Activated naive CD8-positive, alpha-beta T cell (primary cell): ENCODE results near the gene GPR155.
A peak's percentile ranks its signal among the peaks of the same experiment; 100 is the strongest.

ENCODE experiments used
- H3K27ac Mint-ChIP-seq: one replicate; pipeline ENCODE4 v1.8.0; 2021; ENCODE audit warnings: mixed read lengths
- H3K27me3 Mint-ChIP-seq: one replicate; pipeline ENCODE4 v1.8.0; 2021; ENCODE audit warnings: mixed read lengths
- H3K36me3 Mint-ChIP-seq: one replicate; pipeline ENCODE4 v1.8.0; 2021; ENCODE audit warnings: mixed read lengths
- H3K4me1 Mint-ChIP-seq: one replicate; pipeline ENCODE4 v1.8.0; 2021; ENCODE audit warnings: low read depth, mixed read lengths
- H3K4me3 Mint-ChIP-seq: one replicate; pipeline ENCODE4 v1.8.0; 2021; ENCODE audit warnings: mild to moderate bottlenecking, mixed read lengths
- H3K9me3 Mint-ChIP-seq: one replicate; pipeline ENCODE4 v1.8.0; 2021; ENCODE audit warnings: low read depth, mixed read lengths

The GPR155 gene

DNA sequence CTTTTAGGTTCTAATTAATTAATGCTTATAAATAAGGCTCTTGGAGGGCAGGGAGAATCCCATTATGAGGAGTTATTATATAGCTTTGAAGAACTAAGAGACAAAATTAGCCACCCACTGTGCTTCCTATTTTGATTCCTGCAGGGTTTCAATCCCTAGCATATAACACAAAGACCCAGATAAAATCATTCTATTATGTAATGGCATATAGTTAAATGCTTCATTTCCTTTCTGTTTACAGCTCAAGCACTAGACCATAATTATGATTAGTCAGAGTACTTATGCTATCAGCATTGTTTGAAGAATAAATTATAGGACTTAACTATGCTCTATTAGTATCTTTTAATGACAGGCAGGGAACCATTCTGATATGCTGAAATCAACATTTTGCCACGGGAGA lies 9.1 kb downstream of the GPR155 start:
- Mint-ChIP-seq H3K4me3 (no peak overlapping the region), H3K36me3 (peaks cover 11% of the 10 kb centered on the region), H3K4me1 (peaks cover 41% of the 10 kb centered on the region), H3K27ac (no peak overlapping the region), H3K9me3 (no peaks in the 10 kb centered on the region), H3K27me3 (no peaks in the 10 kb centered on the region)

- Mint-ChIP-seq H3K27ac (peak overlapping the region; percentile 75), H3K4me3 (no peak overlapping the region), H3K36me3 (peaks cover 6% of the 10 kb centered on the region), H3K4me1 (peaks cover 26% of the 10 kb centered on the region), H3K9me3 (no peaks in the 10 kb centered on the region), H3K27me3 (no peaks in the 10 kb centered on the region)
Measured at GRCh38 chr2:174473796-174474195, 13.0 kb downstream of the GPR155 start.

GRCh38 chr2:174465327-174465726 lies 21.5 kb downstream of the GPR155 start:
- H3K27ac Mint-ChIP-seq: no peak overlapping the region

GRCh38 chr2:174461221-174461620 lies 25.6 kb downstream of the GPR155 start:
- peaks cover 3% of the 10 kb centered on the region for H3K36me3 Mint-ChIP-seq
- H3K27me3 Mint-ChIP-seq: no peaks in the 10 kb centered on the region
- no peaks in the 10 kb centered on the region for H3K9me3 Mint-ChIP-seq

More at GRCh38 chr2:174465327-174465726, 21.5 kb downstream of the GPR155 start:
- Mint-ChIP-seq H3K36me3 (peaks cover 2% of the 10 kb centered on the region), H3K4me1 (peaks cover 2% of the 10 kb centered on the region), H3K27me3 (no peaks in the 10 kb centered on the region), H3K9me3 (no peaks in the 10 kb centered on the region), H3K4me3 (no peak overlapping the region)

DNA sequence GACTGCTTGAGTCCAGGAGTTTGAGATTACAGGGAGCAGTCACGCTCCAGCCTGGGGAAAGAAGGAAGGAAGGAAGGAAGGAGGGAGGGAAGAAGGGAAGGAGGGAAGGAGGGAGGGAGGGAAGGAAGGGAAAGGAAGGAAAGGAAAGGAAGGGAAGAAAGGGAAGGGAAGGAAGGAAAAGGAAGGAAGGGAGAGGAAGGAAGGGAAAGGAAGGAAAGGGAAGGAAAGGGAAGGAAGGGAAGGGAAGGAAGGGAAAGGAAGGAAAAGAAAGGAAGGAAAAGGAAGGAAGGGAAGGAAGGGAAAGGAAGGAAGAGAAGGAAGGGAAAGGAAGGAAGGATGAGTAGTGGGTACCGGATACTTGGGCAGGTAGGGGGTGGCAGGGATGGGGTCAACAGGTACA lies 32.3 kb downstream of the GPR155 start:
- H3K27me3 Mint-ChIP-seq: no peaks in the 10 kb centered on the region
- H3K36me3 Mint-ChIP-seq: peaks cover 11% of the 10 kb centered on the region
- H3K4me1 Mint-ChIP-seq: peaks cover 12% of the 10 kb centered on the region
- H3K4me3 Mint-ChIP-seq: no peak overlapping the region
- H3K27ac Mint-ChIP-seq: no peak overlapping the region
- no peaks in the 10 kb centered on the region for H3K9me3 Mint-ChIP-seq

More at GRCh38 chr2:174461221-174461620, 25.6 kb downstream of the GPR155 start:
- H3K27ac Mint-ChIP-seq: no peak overlapping the region
- no peak overlapping the region for H3K4me3 Mint-ChIP-seq
- H3K4me1 Mint-ChIP-seq: peaks cover 2% of the 10 kb centered on the region

- Mint-ChIP-seq H3K27me3 (no peaks in the 10 kb centered on the region), H3K9me3 (no peaks in the 10 kb centered on the region), H3K36me3 (peaks cover 12% of the 10 kb centered on the region), H3K4me1 (peaks cover 12% of the 10 kb centered on the region), H3K27ac (peak overlapping the region; percentile 0), H3K4me3 (no peak overlapping the region)
Measured at GRCh38 chr2:174450021-174450816, 36.6 kb downstream of the GPR155 start.

DNA sequence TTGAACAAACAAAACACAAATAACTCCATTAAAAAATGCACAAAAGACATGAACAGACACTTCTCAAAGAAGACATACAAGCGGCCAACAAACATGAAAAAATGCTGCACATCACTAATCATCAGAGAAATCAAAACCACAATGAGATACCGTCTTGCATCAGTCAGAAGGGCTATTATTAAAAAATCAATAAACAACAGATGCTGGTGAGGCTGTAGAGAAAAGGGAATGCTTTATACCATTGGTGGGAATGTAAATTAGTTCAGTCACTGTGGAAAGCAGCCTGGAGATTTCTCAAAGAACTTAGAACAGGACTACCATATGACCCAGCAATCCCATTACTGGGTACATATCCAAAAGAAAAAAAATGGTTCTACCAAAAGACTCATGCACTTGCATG lies 37.8 kb downstream of the GPR155 start:
- H3K27me3 Mint-ChIP-seq: no peaks in the 10 kb centered on the region
- H3K4me1 Mint-ChIP-seq: peaks cover 12% of the 10 kb centered on the region
- H3K27ac Mint-ChIP-seq: no peak overlapping the region
- H3K4me3 Mint-ChIP-seq: no peak overlapping the region
- H3K36me3 Mint-ChIP-seq: peaks cover 16% of the 10 kb centered on the region
- H3K9me3 Mint-ChIP-seq: no peaks in the 10 kb centered on the region

GRCh38 chr2:174446531-174446930 lies 40.3 kb downstream of the GPR155 start:
- H3K27me3 Mint-ChIP-seq: no peaks in the 10 kb centered on the region
- peaks cover 9% of the 10 kb centered on the region for H3K4me1 Mint-ChIP-seq
- no peak overlapping the region for H3K27ac Mint-ChIP-seq
- no peak overlapping the region for H3K4me3 Mint-ChIP-seq
- no peaks in the 10 kb centered on the region for H3K9me3 Mint-ChIP-seq
- H3K36me3 Mint-ChIP-seq: peaks cover 11% of the 10 kb centered on the region

GRCh38 chr2:174445248-174445647 lies 41.6 kb downstream of the GPR155 start:
- Mint-ChIP-seq H3K27ac (no peak overlapping the region), H3K36me3 (peaks cover 11% of the 10 kb centered on the region)

DNA sequence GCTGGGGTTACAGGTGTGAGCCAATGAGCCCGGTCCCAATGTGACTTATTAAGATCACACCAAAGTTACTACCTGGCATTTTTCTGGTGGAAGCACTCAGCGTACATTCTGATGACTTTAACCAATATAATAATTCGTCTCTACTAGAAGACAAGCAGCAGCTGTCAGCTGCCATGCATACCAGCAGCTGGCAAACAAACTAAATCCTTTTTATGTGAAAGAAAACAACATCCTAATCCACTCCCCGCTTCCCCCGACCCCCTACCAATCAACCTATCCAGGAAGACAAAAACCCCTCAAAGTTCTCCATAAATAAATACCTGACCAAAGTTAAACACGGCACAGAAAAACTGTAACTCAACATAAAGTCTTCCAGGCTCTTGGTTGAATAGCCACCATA lies 42.1 kb downstream of the GPR155 start:
- H3K27ac Mint-ChIP-seq: no peak overlapping the region

More at GRCh38 chr2:174445248-174445647, 41.6 kb downstream of the GPR155 start:
- Mint-ChIP-seq H3K27me3 (no peaks in the 10 kb centered on the region), H3K4me1 (peaks cover 4% of the 10 kb centered on the region), H3K4me3 (no peak overlapping the region), H3K9me3 (no peaks in the 10 kb centered on the region)

DNA sequence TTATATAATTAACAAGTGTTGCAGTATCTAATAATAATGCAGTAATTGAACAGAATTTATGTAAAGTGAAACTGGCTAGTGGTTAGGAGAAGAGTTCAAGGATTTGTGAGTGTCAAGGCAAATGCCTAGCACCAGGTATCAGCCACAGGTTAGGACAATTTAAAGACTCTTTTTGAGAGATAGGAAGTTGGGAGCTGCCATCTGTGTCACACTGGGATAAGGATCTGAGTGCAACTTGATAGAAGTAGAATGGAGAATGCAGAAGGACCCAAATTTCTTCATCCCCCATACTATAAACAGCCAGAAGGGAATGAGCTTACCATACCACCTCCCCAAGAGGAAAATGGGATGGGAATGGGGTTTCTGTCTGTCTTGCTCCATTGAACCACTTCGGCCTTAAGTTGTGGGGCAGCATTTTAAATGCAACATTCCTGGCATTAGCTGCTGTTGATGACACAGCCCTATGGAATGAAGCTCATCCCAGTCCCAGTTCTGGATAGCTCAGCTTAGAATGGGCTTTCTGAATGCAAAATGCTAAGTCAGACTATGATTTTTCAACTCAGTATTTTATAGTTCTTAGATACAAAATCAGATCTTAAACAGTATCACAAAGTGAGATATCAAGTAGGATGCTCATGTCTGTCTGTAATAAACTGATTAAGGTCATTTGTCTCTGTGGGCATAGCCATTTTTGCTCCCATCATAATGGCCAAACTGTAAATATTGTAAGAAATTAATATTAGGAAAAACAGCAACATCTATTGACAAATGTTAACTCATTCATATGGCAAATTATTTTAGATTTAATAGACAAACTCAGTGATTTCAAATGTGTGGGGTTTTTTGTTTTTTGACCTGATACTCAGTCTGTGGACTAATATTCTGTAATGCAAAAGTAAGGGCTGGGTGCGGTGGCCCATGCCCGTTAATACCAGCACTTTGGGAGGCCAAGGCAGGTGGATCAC lies 44.0 kb downstream of the GPR155 start:
- Mint-ChIP-seq H3K27me3 (no peaks in the 10 kb centered on the region), H3K4me3 (no peak overlapping the region), H3K36me3 (peaks cover 7% of the 10 kb centered on the region), H3K9me3 (no peaks in the 10 kb centered on the region), H3K27ac (peak overlapping the region; percentile 28), H3K4me1 (no peaks in the 10 kb centered on the region)

More for the DNA sequence above, 42.1 kb downstream of the GPR155 start:
- Mint-ChIP-seq H3K27me3 (no peaks in the 10 kb centered on the region), H3K4me3 (no peak overlapping the region), H3K4me1 (no peaks in the 10 kb centered on the region), H3K36me3 (peaks cover 11% of the 10 kb centered on the region), H3K9me3 (no peaks in the 10 kb centered on the region)

GRCh38 chr2:174439950-174440349 lies 46.9 kb downstream of the GPR155 start:
- Mint-ChIP-seq H3K4me1 (no peaks in the 10 kb centered on the region), H3K27ac (no peak overlapping the region), H3K4me3 (no peak overlapping the region), H3K27me3 (no peaks in the 10 kb centered on the region), H3K9me3 (no peaks in the 10 kb centered on the region), H3K36me3 (peaks cover 6% of the 10 kb centered on the region)

GRCh38 chr2:174439323-174439722 lies 47.5 kb downstream of the GPR155 start:
- no peaks in the 10 kb centered on the region for H3K27me3 Mint-ChIP-seq
- no peak overlapping the region for H3K27ac Mint-ChIP-seq
- H3K9me3 Mint-ChIP-seq: no peaks in the 10 kb centered on the region
- peaks cover 5% of the 10 kb centered on the region for H3K36me3 Mint-ChIP-seq
- no peak overlapping the region for H3K4me3 Mint-ChIP-seq
- H3K4me1 Mint-ChIP-seq: no peaks in the 10 kb centered on the region

GRCh38 chr2:174438146-174438886 lies 48.5 kb downstream of the GPR155 start:
- H3K4me3 Mint-ChIP-seq: no peak overlapping the region
- H3K4me1 Mint-ChIP-seq: no peaks in the 10 kb centered on the region
- H3K9me3 Mint-ChIP-seq: no peaks in the 10 kb centered on the region
- peaks cover 5% of the 10 kb centered on the region for H3K36me3 Mint-ChIP-seq
- no peaks in the 10 kb centered on the region for H3K27me3 Mint-ChIP-seq
- no peak overlapping the region for H3K27ac Mint-ChIP-seq
